OCI-M1 (cell line): ENCODE data around the gene ASAP3.
"Not testable (repeated sequence)": the region's sequence is repeated elsewhere in the genome, so short reads cannot be mapped to it uniquely, and the experiment has no call there.

Source experiments
- DNase-seq: peaks from one replicate; lab custom pipeline; 2025; lab: John Stamatoyannopoulos, UW

Gene ASAP3

GRCh38 chr1:23395849-23396248 is 88.1 kb downstream of the ASAP3 start:
- DNase-seq, result no peak

- DNase-seq, result no peak
Observed at GRCh38 chr1:23395154-23395724, 88.7 kb downstream of the ASAP3 start.

- no peak for DNase-seq
Observed at GRCh38 chr1:23394684-23395083, 89.3 kb downstream of the ASAP3 start.

DNA sequence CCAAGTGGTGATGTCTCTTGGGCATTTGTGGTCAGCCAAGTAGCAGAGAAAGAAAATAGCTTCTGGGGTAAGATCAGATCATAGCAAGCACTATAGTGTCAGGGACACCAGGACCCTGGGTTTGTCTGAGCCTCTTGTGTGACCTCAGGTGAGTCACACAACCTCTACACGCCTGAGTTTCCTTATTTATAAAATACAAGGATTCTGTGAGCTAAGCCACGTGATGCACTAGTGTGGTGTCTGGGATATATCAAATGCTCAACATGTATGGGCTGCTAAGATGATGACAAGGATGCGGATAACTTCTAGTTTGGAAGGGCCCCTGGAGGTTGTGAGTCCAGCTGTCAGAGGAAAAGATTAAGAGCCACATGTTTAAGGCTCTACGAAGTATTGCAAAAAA is 89.8 kb downstream of the ASAP3 start:
- DNase-seq, result no peak

DNA sequence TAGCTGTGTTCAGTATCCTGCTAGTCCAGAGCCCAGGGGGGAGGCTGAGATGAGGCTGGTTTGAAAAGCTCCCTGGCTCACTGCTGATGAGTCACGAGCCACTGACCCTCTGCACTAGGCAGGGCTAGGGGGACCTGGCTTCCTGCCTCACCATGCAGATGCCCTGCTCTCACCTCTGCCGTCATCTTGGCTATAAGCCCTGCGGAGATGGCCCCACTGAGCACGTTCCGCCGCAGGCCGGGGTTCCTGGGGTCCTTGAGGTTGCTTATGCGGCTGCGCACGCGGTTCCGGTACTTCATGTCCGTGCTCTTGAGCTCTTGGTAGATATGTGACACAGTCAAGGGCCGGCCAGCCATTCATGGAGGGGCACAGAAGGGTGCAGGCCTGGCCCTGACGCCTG is 90.3 kb downstream of the ASAP3 start:
- no peak for DNase-seq

DNA sequence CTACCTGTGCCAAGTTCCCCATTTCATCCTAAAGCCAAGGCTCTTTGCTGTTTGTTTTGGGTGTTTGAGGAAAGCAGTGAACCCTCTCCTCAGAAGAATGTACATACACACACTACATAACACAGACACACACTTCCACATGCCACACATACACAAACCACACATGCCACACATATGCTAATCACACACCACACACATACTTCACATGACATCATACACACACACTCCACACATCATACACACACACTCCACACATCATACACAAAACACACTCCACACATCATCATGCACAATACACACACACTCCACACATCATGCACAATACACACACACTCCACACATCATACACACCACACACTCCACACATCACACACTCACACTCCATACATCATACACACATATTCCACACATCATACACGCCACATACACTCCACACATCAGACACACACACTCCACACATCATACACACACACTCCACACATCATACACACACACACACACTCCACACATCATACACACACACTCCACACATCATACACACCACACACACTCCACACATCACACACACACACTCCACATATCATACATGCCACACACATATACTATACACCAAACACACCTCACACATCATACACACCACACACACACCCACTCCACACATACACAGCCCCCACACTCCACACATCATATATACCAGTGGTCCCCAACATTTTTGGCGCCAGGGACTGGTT is 91.7 kb downstream of the ASAP3 start:
- no peak for DNase-seq

- DNase-seq, result peak; percentile 75
Observed at GRCh38 chr1:23389837-23390321, 94.1 kb downstream of the ASAP3 start.

DNA sequence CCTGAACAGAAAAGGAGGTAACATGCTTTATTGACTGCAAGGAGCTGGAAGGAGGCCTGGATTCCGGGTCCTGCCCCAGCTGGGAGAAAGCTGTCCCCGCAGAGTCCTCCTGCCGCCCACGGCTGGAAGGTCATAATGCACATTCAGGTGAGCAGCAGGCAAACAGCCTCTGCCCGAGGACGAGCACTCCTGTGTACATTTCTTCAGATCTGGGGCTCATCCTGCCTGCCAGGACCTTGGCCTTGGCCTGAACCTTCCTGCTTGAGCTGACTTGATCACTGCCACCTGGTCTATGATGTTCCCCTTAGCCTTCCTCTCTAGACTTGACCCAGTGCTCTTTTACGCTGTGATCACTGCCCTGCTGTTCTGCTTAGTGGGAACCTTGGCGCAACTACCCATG is 96.5 kb downstream of the ASAP3 start:
- no peak for DNase-seq

DNA sequence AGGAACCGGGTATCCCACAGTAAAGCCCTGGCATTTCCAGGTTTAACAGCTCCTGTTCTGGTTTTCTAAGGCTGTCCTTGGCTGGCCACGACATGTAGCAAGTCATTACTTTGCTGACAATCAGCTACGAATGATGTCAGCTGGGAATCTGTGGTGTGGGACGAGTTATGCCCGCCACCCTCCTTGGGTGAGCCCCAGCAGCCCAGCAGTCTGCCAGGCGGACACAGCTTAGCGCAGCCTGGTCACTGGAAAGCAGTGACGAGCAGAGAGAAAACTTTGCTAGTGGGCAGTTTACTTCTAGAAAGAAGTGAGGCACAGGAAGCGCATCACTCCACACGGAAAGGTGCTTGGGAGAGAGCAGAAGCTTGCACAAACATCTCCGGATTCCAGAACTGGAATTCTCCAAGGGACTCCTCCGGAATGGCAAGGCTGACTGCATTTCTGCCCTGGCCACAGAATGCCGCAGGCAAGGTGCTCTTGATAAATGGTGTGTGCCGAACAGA is 98.8 kb downstream of the ASAP3 start:
- DNase-seq, result no peak

- peak; percentile 52 for DNase-seq
Observed at GRCh38 chr1:23384312-23385058, 99.5 kb downstream of the ASAP3 start.

GRCh38 chr1:23383577-23384311 is 100.2 kb downstream of the ASAP3 start:
- DNase-seq, result no peak

- DNase-seq, result no peak
Observed at GRCh38 chr1:23381233-23381885, 102.6 kb downstream of the ASAP3 start.

DNA sequence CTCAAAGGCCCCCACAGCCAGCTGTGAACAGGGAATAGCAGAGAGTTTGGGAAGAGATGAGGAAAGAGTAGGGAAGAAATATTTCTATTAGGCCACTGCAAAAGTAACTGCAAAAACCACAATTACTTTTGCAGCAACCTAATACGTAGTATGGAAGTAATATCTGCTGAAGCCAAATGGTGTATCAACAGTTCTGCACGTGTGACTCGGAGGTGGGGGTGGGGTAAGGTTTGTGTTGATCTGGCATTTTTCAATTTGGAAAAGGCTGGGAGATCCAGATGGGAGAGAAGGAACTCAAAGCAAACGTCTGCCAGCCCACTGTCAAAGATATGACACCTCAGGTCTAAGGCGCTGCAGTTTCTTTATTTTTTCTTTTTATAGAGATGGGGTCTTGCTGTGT is 103.3 kb downstream of the ASAP3 start:
- no peak for DNase-seq

- DNase-seq, result not testable (repeated sequence)
Observed at GRCh38 chr1:23380236-23380635, 103.7 kb downstream of the ASAP3 start.
